ENCODE results near the gene TRIP4.

TRIP4 gene

DNA sequence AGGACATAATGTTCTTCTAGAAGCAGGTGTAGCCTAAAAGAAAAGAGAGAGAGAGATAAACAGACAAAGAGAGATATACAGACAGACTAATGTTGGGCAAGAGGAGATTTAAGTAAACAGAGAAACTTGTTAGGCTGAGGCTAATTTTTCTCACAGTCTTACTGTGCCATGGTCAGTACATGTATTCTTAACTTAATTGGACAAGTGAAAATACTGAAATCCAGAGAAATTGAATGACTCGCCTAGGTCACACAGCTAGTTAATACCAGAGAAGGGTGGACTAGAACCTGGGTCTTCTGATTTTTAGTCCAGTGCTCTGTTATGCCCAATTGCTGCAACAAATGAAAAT lies 66.0 kb downstream of the TRIP4 start:
- Histone ChIP-seq H3K4me3 (ENCODE audit: low read length) (no peak overlapping the region), H3K27me3 (ENCODE audit: insufficient read depth, low read length) (no peaks in the 10 kb centered on the region), H3K36me3 (ENCODE audit: insufficient read depth, low read depth, low read length) (no peaks in the 10 kb centered on the region), H3K4me1 (ENCODE audit: insufficient read depth, low read length) (peaks cover 12% of the 10 kb centered on the region; the same call in 1 of the 2 replicates), H3K9ac (ENCODE audit: low read depth, low read length) (no peak overlapping the region), H3K9me3 (ENCODE audit: insufficient read depth, low read depth, low read length) (no peaks in the 10 kb centered on the region), H3K27ac (ENCODE audit: low read length) (no peak overlapping the region)

DNA sequence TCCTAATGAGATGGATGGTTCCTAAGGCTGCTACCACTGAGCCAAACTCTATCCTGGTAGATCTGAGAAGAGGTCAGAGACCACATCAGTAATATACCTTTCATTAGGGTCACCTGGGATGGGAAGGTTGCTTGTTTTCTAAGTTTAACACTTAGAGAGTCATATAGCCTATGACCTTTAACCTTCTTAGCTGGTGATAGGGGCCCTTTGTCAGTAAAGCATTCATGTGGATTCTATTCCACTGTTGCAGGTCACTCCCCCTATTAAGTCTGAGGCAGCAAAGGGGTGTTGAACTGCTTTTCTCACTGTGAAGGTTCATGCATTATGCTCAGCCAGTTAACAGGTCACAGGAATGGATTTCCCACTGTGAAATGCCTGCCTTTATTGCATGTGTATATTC lies 66.6 kb downstream of the TRIP4 start:
- Histone ChIP-seq H3K36me3 (ENCODE audit: insufficient read depth, low read depth, low read length) (no peaks in the 10 kb centered on the region), H3K4me1 (ENCODE audit: insufficient read depth, low read length) (peaks cover 16% of the 10 kb centered on the region; the same call in 1 of the 2 replicates), H3K27ac (ENCODE audit: low read length) (no peak overlapping the region), H3K9ac (ENCODE audit: low read depth, low read length) (no peak overlapping the region), H3K27me3 (ENCODE audit: insufficient read depth, low read length) (no peaks in the 10 kb centered on the region), H3K4me3 (ENCODE audit: low read length) (no peak overlapping the region), H3K9me3 (ENCODE audit: insufficient read depth, low read depth, low read length) (no peaks in the 10 kb centered on the region)

DNA sequence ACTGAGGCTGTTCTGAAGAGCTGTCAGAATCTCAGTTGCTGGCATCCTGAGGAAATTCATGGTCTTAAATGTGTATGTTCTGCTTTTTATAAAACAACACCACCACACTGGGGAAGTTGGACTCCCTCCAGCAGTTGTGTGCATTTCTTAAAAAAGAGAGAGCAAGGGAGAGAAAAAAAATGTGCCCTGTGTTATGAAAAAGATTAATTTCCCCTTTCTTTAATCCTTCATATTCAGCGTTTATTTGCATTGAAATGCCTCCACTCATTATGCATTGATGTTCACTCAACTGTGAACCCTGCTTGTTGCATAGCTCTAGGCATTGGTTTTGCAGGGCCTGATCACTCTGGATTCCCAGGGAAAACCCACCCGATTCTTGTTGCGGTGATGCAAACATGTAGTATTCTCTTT lies 68.3 kb downstream of the TRIP4 start:
- Histone ChIP-seq H3K27me3 (ENCODE audit: insufficient read depth, low read length) (no peaks in the 10 kb centered on the region), H3K9me3 (ENCODE audit: insufficient read depth, low read depth, low read length) (no peaks in the 10 kb centered on the region), H3K27ac (ENCODE audit: low read length) (no peak overlapping the region), H3K4me1 (ENCODE audit: insufficient read depth, low read length) (peaks cover 25% of the 10 kb centered on the region; the same call in 1 of the 2 replicates), H3K4me3 (ENCODE audit: low read length) (no peak overlapping the region), H3K36me3 (ENCODE audit: insufficient read depth, low read depth, low read length) (no peaks in the 10 kb centered on the region), H3K9ac (ENCODE audit: low read depth, low read length) (no peak overlapping the region)

DNA sequence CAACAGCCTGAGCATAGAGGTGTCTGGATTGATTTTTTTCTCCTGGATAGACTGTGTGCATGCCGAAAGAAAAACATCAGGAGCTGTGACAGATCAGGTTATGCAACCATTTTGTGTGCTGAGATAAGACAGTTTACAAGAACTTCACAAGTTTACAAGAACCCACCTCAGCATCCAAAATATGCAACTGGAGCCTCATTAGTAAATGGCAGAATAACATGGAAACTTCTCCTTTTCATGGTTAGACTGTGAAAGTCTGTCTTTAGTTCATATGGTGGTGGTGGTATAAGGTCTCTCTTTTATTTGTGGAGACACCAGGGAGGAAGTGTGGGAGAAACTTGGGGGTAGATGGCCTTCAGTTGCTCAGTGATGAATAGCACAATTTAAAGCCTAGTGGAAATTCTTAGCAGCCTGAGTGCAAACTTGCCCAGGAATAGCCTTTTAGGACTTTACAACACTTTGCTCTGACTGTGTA lies 69.0 kb downstream of the TRIP4 start:
- H3K4me3 ChIP-seq (ENCODE audit: low read length): no peak overlapping the region
- no peaks in the 10 kb centered on the region for H3K27me3 ChIP-seq (ENCODE audit: insufficient read depth, low read length)
- no peak overlapping the region for H3K27ac ChIP-seq (ENCODE audit: low read length)
- no peaks in the 10 kb centered on the region for H3K36me3 ChIP-seq (ENCODE audit: insufficient read depth, low read depth, low read length)
- peaks cover 25% of the 10 kb centered on the region; the same call in 1 of the 2 replicates for H3K4me1 ChIP-seq (ENCODE audit: insufficient read depth, low read length)
- H3K9me3 ChIP-seq (ENCODE audit: insufficient read depth, low read depth, low read length): no peaks in the 10 kb centered on the region
- H3K9ac ChIP-seq (ENCODE audit: low read depth, low read length): no peak overlapping the region

DNA sequence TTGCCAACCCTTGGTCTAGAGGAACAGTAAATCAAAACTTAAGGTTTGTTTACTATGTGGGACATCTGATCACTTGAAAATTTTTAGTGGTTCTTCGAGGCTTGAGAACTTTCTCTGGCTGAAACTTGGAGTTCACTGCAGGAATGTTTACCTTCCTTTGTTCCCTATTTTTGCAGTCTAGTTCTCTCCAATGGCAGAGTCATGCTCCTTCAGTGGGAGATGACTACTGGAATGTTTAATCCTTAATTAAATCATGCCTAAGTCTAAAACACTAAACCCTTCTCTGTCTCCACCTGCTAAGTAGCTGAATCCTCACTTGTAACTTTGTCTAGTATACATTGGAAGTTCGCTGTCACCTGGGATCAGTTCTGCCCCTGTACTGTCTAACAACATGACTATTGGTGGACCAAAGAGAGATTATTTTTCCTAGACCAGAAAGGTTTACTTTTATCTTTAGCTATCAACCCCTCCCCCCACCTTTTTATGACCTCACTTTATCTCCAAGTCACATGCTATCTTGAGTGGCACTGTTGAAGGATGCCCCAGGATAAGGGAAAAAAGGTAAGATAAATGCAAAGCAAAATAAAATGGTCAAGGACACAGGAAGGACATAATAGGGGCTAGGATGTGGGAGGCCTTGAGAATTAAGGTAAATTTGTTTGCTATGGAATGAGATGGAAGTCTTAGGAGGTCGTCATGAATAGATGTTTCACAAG lies 71.6 kb downstream of the TRIP4 start:
- H3K9ac ChIP-seq (ENCODE audit: low read depth, low read length): no peak overlapping the region
- H3K4me1 ChIP-seq (ENCODE audit: insufficient read depth, low read length): peaks cover 36% of the 10 kb centered on the region
- no peaks in the 10 kb centered on the region for H3K27me3 ChIP-seq (ENCODE audit: insufficient read depth, low read length)
- no peak overlapping the region for H3K27ac ChIP-seq (ENCODE audit: low read length)
- H3K36me3 ChIP-seq (ENCODE audit: insufficient read depth, low read depth, low read length): no peaks in the 10 kb centered on the region
- H3K4me3 ChIP-seq (ENCODE audit: low read length): no peak overlapping the region
- no peaks in the 10 kb centered on the region for H3K9me3 ChIP-seq (ENCODE audit: insufficient read depth, low read depth, low read length)

DNA sequence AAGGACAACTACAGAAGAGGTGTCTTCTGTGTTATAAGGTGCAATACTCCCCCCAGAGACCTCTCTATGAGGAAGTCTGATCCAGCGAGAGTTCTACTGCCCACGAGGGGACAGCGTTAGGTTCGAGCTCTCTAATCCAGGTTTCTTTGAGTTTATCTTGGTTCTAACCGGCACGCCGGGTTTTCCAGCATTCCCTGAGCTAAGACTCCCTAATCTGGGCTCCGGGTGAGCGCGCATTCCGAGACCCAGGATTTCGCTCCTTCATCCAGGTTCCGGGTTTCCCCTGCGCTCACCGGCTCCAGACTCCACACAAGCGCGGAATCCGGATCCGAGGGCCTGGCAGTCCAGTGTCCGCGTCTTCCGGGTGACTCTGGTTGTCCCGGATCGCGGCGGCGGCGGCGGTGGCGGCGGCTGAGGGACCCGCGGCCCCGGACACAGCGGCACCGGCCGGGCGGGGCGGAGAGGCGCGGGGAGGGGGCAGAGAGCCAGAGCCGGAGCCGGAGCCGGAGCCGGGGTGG lies 72.6 kb downstream of the TRIP4 start, which contains the start of gene ZNF609:
TSS of gene ZNF609 (plus strand) at position 373 of the 518 bp plus-strand sequence. CDS start 38,842 bp downstream, outside the sequence.
- Histone ChIP-seq H3K9ac (ENCODE audit: low read depth, low read length) (peak within 1 kb of the TSS; percentile 94), H3K36me3 (ENCODE audit: insufficient read depth, low read depth, low read length) (no peaks in the 10 kb centered on the region), H3K27me3 (ENCODE audit: insufficient read depth, low read length) (no peaks in the 10 kb centered on the region), H3K4me1 (ENCODE audit: insufficient read depth, low read length) (peaks cover 35% of the 10 kb centered on the region), H3K4me3 (ENCODE audit: low read length) (peak within 1 kb of the TSS; percentile 94), H3K9me3 (ENCODE audit: insufficient read depth, low read depth, low read length) (no peaks in the 10 kb centered on the region), H3K27ac (ENCODE audit: low read length) (peak within 1 kb of the TSS; percentile 51)

DNA sequence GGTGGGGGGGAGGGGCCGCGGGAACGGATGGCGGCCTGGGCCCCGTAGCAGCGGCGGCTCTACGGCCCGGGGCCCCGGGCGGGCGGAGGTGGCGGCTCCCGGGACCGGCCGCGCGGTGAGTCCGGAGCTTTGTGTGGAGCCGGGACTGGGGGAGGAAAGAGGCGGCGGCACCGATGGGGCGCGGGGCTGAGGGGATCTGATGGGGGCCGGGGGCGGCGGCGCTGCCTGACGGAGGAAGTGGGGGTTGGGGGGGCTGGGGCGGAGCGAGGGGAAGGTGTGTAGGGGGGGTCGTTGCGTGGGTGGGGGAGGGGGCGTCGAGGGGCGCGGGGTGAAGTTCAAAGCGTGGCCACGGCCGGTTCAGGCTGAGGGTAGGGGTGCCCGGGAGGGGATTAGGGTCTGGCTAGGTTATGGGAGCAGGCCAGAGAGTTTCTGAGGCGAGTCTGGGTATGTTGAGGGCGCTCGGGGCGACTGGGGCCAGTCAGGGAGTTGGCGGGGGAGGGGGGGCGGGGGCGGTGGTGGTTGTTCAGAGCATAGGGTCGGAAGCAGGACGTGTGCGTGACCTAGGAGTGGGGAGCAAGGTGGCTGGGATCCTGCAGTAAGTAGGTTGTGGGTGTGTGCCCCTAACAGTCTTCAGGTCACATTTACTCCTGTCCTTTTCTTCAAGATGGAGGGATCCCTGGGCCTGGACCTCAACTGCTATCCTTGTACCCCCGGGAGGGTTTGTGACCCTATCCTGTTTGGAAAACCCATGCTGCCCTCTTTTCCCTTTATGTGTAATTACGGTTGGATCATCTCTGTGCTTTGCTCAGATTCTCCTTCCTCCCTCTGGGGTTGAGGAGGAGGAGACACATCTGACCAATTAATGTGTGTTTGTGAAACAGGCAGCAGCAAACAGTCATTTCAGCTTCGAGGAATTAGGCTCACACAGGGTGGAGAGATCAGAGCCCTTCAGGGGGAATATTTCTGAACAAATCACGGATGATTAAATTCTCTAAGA lies 73.4 kb downstream of the TRIP4 start:
- Histone ChIP-seq H3K9ac (ENCODE audit: low read depth, low read length) (peak overlapping the region; percentile 94), H3K36me3 (ENCODE audit: insufficient read depth, low read depth, low read length) (peaks cover 4% of the 10 kb centered on the region; the same call in 1 of the 2 replicates), H3K4me1 (ENCODE audit: insufficient read depth, low read length) (peaks cover 37% of the 10 kb centered on the region), H3K27ac (ENCODE audit: low read length) (peak overlapping the region; percentile 51), H3K4me3 (ENCODE audit: low read length) (peak overlapping the region; percentile 94), H3K9me3 (ENCODE audit: insufficient read depth, low read depth, low read length) (no peaks in the 10 kb centered on the region), H3K27me3 (ENCODE audit: insufficient read depth, low read length) (no peaks in the 10 kb centered on the region)

DNA sequence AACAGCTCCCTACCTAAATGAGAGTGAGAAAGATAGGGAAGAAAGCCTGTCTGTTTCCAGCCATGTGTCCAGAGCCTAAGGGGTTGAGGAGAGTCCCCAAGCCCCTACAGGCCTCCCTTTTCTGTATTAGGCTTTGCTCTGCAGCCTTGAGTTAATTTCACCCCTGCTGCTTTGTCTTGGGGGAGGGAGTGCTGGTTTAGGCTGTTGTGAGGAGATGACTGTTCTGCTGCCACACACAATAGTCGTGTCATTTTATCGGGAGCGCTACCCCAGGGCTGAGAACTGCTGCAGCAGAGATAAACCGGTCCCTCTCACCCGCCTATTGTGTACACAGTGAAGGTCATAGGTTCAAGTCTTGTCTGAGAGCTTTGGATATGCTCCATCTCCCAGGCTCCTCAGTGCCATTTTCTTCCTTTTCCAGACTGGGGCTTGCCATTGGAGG lies 74.1 kb downstream of the TRIP4 start:
- H3K4me1 ChIP-seq (ENCODE audit: insufficient read depth, low read length): peaks cover 43% of the 10 kb centered on the region

DNA sequence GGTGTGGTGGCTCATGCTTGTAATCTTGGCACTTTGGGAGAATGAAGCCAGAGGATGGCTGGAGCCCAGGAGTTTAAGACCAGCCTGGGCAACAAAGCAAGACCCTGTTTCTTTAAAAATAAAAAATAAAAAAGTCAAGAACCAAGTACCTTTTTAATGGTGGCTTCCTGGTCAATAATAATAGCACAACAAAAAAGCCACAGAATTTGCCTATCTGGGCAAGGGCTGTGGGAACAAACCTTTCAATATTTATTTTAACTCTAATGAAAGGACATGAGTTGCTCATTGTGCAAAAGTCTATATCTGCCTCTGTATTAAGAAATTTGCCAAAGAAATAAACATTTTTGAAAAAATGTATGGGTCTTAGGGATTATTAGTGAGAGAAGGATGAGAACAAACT lies 74.9 kb downstream of the TRIP4 start:
- Histone ChIP-seq H3K27me3 (ENCODE audit: insufficient read depth, low read length) (no peaks in the 10 kb centered on the region), H3K4me3 (ENCODE audit: low read length) (peak overlapping the region; percentile 94), H3K9ac (ENCODE audit: low read depth, low read length) (peak overlapping the region; percentile 94; the same call in 1 of the 2 replicates), H3K4me1 (ENCODE audit: insufficient read depth, low read length) (peaks cover 43% of the 10 kb centered on the region), H3K9me3 (ENCODE audit: insufficient read depth, low read depth, low read length) (no peaks in the 10 kb centered on the region), H3K36me3 (ENCODE audit: insufficient read depth, low read depth, low read length) (peaks cover 4% of the 10 kb centered on the region; the same call in 1 of the 2 replicates), H3K27ac (ENCODE audit: low read length) (no peak overlapping the region)

More for the DNA sequence above, 74.1 kb downstream of the TRIP4 start:
- Histone ChIP-seq H3K9me3 (ENCODE audit: insufficient read depth, low read depth, low read length) (no peaks in the 10 kb centered on the region), H3K27me3 (ENCODE audit: insufficient read depth, low read length) (no peaks in the 10 kb centered on the region), H3K27ac (ENCODE audit: low read length) (peak overlapping the region; percentile 51), H3K4me3 (ENCODE audit: low read length) (peak overlapping the region; percentile 94), H3K36me3 (ENCODE audit: insufficient read depth, low read depth, low read length) (peaks cover 4% of the 10 kb centered on the region; the same call in 1 of the 2 replicates), H3K9ac (ENCODE audit: low read depth, low read length) (peak overlapping the region; percentile 94)

DNA sequence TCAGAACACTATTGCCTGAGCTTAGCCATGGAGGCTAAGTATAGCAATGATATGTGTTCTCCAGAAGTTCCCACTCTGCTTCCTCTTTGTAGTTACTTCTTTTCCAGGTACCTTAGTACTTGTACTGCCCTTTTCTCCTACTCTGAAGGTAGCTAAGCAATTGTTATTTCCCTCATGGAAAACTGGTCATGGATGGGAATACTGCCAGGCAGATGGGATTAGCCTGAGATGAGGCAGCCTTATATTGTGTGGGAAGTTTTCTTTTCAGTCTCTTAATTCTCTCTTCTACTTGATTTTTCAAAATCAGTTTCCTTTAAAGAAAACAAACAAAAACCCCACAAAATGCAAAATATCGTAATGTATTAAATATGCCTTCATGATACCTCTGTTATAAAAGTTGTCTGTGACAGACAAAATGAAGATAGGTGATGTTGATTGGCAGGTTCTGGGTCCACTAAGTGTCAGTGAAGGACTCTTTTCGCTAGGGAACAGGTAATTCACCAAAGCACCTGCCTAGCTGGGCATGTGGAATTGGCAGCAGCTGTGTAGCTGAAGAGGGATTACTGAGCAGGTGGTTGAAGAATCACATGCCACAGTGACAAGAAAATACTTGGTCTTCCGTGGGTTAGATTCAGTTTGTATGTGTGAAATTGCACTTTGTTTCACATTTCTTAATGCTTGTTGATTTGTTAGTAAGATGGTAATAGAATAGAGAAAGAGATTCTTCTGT lies 76.8 kb downstream of the TRIP4 start:
- no peak overlapping the region for H3K4me3 ChIP-seq (ENCODE audit: low read length)
- H3K9ac ChIP-seq (ENCODE audit: low read depth, low read length): no peak overlapping the region
- no peaks in the 10 kb centered on the region for H3K9me3 ChIP-seq (ENCODE audit: insufficient read depth, low read depth, low read length)
- peaks cover 37% of the 10 kb centered on the region for H3K4me1 ChIP-seq (ENCODE audit: insufficient read depth, low read length)
- H3K27ac ChIP-seq (ENCODE audit: low read length): no peak overlapping the region
- no peaks in the 10 kb centered on the region for H3K27me3 ChIP-seq (ENCODE audit: insufficient read depth, low read length)
- H3K36me3 ChIP-seq (ENCODE audit: insufficient read depth, low read depth, low read length): peaks cover 4% of the 10 kb centered on the region; the same call in 1 of the 2 replicates
